Gastrocnemius medialis (tissue), 4 donors: ENCODE data around the gene BCL11B. TPM values are rescaled to one million over a fixed set of nuclear protein-coding genes. Genes with fewer than 3 reads are reported as not detected.

Experiments
- ATAC-seq, 2 donors: fragments of 150-250 bp; one replicate each; pipeline ENCODE4 v1.9.1; 2016
- DNase-seq, 2 donors: peaks; one replicate each; pipeline ENCODE4 v3.0.0-alpha.2; 2019
- H3K27ac ChIP-seq, 4 donors: fragments of 200-600 bp; sonication (generic); 1 replicate in 1 of 4; 2 replicates in 3 of 4; pipeline ENCODE4 v1.5.1; 2016 to 2018; ENCODE audit warnings: mild to moderate bottlenecking in 2 of 4, moderate library complexity in 1 of 4
- H3K27me3 ChIP-seq, 3 donors: fragments of 200-600 bp; sonication (generic) in 2 of 3; 1 replicate in 1 of 3; 2 replicates in 2 of 3; pipeline versions ENCODE4 v1.5.1 to v1.6.0; 2016 to 2019; ENCODE audit warnings: mild to moderate bottlenecking in 1 of 3, moderate library complexity in 1 of 3
- H3K36me3 ChIP-seq, 2 donors: fragments of 200-600 bp; sonication (generic) in 1 of 2; one replicate each; pipeline ENCODE4 v1.5.1; 2017 to 2018
- H3K4me1 ChIP-seq, 2 donors: fragments of 200-600 bp; sonication (generic) in 1 of 2; one replicate each; pipeline ENCODE4 v1.5.1; 2016 to 2017; ENCODE audit warnings: mild to moderate bottlenecking in 2 of 2
- H3K4me3 ChIP-seq, 4 donors: fragments of 200-600 bp; sonication (generic) in 3 of 4; 1 replicate in 1 of 4; 2 replicates in 3 of 4; pipeline ENCODE4 v1.5.1; 2016 to 2019; ENCODE audit warnings: mild to moderate bottlenecking in 2 of 4
- H3K9me3 ChIP-seq, 3 donors: fragments of 200-600 bp; sonication (generic) in 2 of 3; 1 replicate in 1 of 3; 2 replicates in 2 of 3; pipeline ENCODE4 v1.5.1; 2016 to 2019
- CTCF ChIP-seq, 5 experiments: fragments of 450-650 bp in 3 of 5; fragments of 200-600 bp in 2 of 5; sonication (generic) in 2 of 5; IDR thresholded peaks in 4 of 5; conservative IDR thresholded peaks in 1 of 5; 1 replicate in 4 of 5; 2 replicates in 1 of 5; pipeline ENCODE4 v1.5.1; 2016 to 2019; ENCODE audit warnings: antibody characterized with exemption in 5 of 5, mild to moderate bottlenecking in 3 of 5, moderate library complexity in 3 of 5
- POLR2A ChIP-seq, 2 donors: fragments of 450-650 bp; IDR thresholded peaks; one replicate each; pipeline ENCODE4 v1.6.1; 2017; ENCODE audit warnings: antibody characterized with exemption in 2 of 2, mild to moderate bottlenecking in 2 of 2, moderate library complexity in 2 of 2
- in situ Hi-C, 4 donors: fragments of 200-750 bp; cut with MboI; loops; one replicate each; pipeline versions ENCODE4 v1.15.0 to v1.8.0; 2017; ENCODE audit warnings: low sequenced_read_pairs in 4 of 4
- intact Hi-C: fragments of 100-400 bp; cut with DNase I; formaldehyde crosslinking; loops from one replicate; pipeline ENCODE4 v1.15.1; 2023; ENCODE audit warnings: low total_unique reads
- total RNA-seq, 4 donors: library from RNA; depleted of rRNA; stranded (reverse); fragments of >200 nt; gene quantifications; one replicate each; pipeline versions ENCODE4 v1.1.0 to v1.2.3, GENCODE V29; 2016

Gene BCL11B
- total RNA-seq, 4 donors from 2014 or later = 0.05 to 0.62 (median 0.18) TPM; not detected in 1

GRCh38 chr14:99273766-99274345 is 1.9 kb upstream of the BCL11B start:
- Histone ChIP-seq H3K4me1 (peaks cover 19 to 30% of the 10 kb centered on the region in 2 donors), H3K36me3 (no peaks in the 10 kb centered on the region), H3K27ac (no peak overlapping the region), H3K9me3 (no peaks in the 10 kb centered on the region), H3K4me3 (no peak overlapping the region), H3K27me3 (peaks cover 79 to 82% (median 79%) of the 10 kb centered on the region in 3 donors)
- no peak for DNase-seq
- TF ChIP-seq CTCF (IDR thresholded peaks at IDR 0.05 in 4 of 5, conservative IDR thresholded peaks at IDR 0.05 in 1 of 5) = no peak
- no peak for TF ChIP-seq POLR2A (IDR thresholded peaks at IDR 0.05)
- intact Hi-C loops = no loop called here
- ATAC-seq = no peak
- in situ Hi-C loops = loop anchor here in 1 of 4 donors (25.0 kb wide), 1 partner anchor 1137 kb away; no protein-coding TSS in a partner anchor

GRCh38 chr14:99272899-99273765 is 1.1 kb upstream of the BCL11B start:
- DNase-seq (no peak), ATAC-seq (no peak)
- in situ Hi-C loops = loop anchor here in 1 of 4 donors (25.0 kb wide), 1 partner anchor 1136 kb away; no protein-coding TSS in a partner anchor
- Histone ChIP-seq H3K9me3 (no peaks in the 10 kb centered on the region), H3K4me1 (peaks cover 19 to 30% of the 10 kb centered on the region in 2 donors), H3K36me3 (no peaks in the 10 kb centered on the region), H3K4me3 (no peak overlapping the region), H3K27me3 (peaks cover 82 to 85% (median 83%) of the 10 kb centered on the region in 3 donors), H3K27ac (no peak overlapping the region)
- intact Hi-C loops = no loop called here
- TF ChIP-seq POLR2A (IDR thresholded peaks at IDR 0.05) = no peak
- no peak for TF ChIP-seq CTCF (IDR thresholded peaks at IDR 0.05 in 4 of 5, conservative IDR thresholded peaks at IDR 0.05 in 1 of 5)

- DNase-seq (no peak), ATAC-seq (no peak)
- H3K4me1 ChIP-seq = peaks cover 19 to 30% of the 10 kb centered on the region in 2 donors
- H3K36me3 ChIP-seq = no peaks in the 10 kb centered on the region
- in situ Hi-C loops (loop anchor here in 1 of 4 donors (25.0 kb wide), 1 partner anchor 1135 kb away; no protein-coding TSS in a partner anchor), intact Hi-C loops (no loop called here)
- TF ChIP-seq CTCF (IDR thresholded peaks at IDR 0.05 in 4 of 5, conservative IDR thresholded peaks at IDR 0.05 in 1 of 5) (no peak), POLR2A (IDR thresholded peaks at IDR 0.05) (no peak)
- H3K4me3 ChIP-seq = peak overlapping the region in 1 of 4 donors; percentile 39
- peaks cover 82 to 88% (median 87%) of the 10 kb centered on the region in 3 donors for H3K27me3 ChIP-seq
- H3K9me3 ChIP-seq = no peaks in the 10 kb centered on the region
- no peak overlapping the region for H3K27ac ChIP-seq
Observed at GRCh38 chr14:99272632-99272898, 568 bp upstream of the BCL11B start.

GRCh38 chr14:99271221-99271941 is 616 bp downstream of the BCL11B start:
- H3K4me3 ChIP-seq = peak overlapping the region in 3 of 4 donors; percentile 24 to 39 (median 33)
- TF ChIP-seq CTCF (IDR thresholded peaks at IDR 0.05 in 4 of 5, conservative IDR thresholded peaks at IDR 0.05 in 1 of 5) (no peak), POLR2A (IDR thresholded peaks at IDR 0.05) (no peak)
- H3K9me3 ChIP-seq = no peaks in the 10 kb centered on the region
- peaks cover 83 to 89% (median 88%) of the 10 kb centered on the region in 3 donors for H3K27me3 ChIP-seq
- H3K27ac ChIP-seq = no peak overlapping the region
- ATAC-seq (no peak), DNase-seq (no peak)
- H3K36me3 ChIP-seq = no peaks in the 10 kb centered on the region
- peaks cover 19 to 30% of the 10 kb centered on the region in 2 donors for H3K4me1 ChIP-seq
- intact Hi-C loops = no loop called here
- in situ Hi-C loops = loop anchor here in 1 of 4 donors (25.0 kb wide), 1 partner anchor 1134 kb away; no protein-coding TSS in a partner anchor
